H1 (cell line): ENCODE measurements around the gene ANKRD27. TPM values are rescaled to one million over a fixed set of nuclear protein-coding genes. Genes with fewer than 3 reads are reported as not detected.

Experiments
- CTCF ChIA-PET: fragments of 300-600 bp; sonication (Branson Sonifier 250); formaldehyde crosslinking; loops from one replicate; lab custom pipeline; 2021; ENCODE audit not compliant: partially characterized antibody; lab: Charles Lee
- POLR2A ChIA-PET: fragments of 300-600 bp; sonication (Branson Sonifier 250); formaldehyde crosslinking; loops from one replicate; lab custom pipeline; 2021; ENCODE audit warnings: inconsistent platforms; ENCODE audit not compliant: partially characterized antibody; lab: Charles Lee
- DNase-seq, 2 experiments: peaks; one replicate each; pipeline versions ENCODE4 v3.0.0 to v3.0.0-alpha.2; 2010 to 2022; ENCODE audit warnings: low spot score in 2 of 2, low read depth in 1 of 2, mixed read lengths in 1 of 2
- FAIRE-seq: peaks from 2 replicates; lab custom pipeline; 2011; peaks lifted over from hg19 to GRCh38; lab: Jason Lieb, UNC
- H2AFZ ChIP-seq: 2 replicates; pipeline ENCODE4 v1.8.1; 2012; ENCODE audit warnings: low read length, inconsistent platforms
- H2AK5ac ChIP-seq: 2 replicates; pipeline ENCODE4 v1.6.1; 2013; ENCODE audit warnings: low read depth, low read length
- H2BK120ac ChIP-seq: replicated peaks from 2 replicates; pipeline ENCODE3; 2013; ENCODE audit warnings: low read depth, low read length, inconsistent platforms
- H2BK12ac ChIP-seq: 2 replicates; pipeline ENCODE4 v1.6.1; 2013; ENCODE audit warnings: low read depth, low read length
- H2BK15ac ChIP-seq: 2 replicates; pipeline ENCODE4 v1.6.1; 2013; ENCODE audit warnings: low read length
- H2BK20ac ChIP-seq: 2 replicates; pipeline ENCODE4 v1.6.1; 2013; ENCODE audit warnings: low read length
- H2BK5ac ChIP-seq: 2 replicates; pipeline ENCODE4 v1.6.1; 2013; ENCODE audit warnings: low read depth, low read length
- H3K14ac ChIP-seq: 2 replicates; pipeline ENCODE4 v1.6.1; 2013; ENCODE audit warnings: inconsistent platforms; ENCODE audit not compliant: insufficient read length
- H3K18ac ChIP-seq: 2 replicates; pipeline ENCODE4 v1.6.1; 2013; ENCODE audit warnings: low read length; ENCODE audit errors: extremely low read depth
- H3K23ac ChIP-seq: 2 replicates; pipeline ENCODE4 v1.6.1; 2013; ENCODE audit warnings: inconsistent platforms; ENCODE audit not compliant: insufficient read length
- H3K23me2 ChIP-seq: 2 replicates; pipeline ENCODE4 v1.6.1; 2013; ENCODE audit warnings: low read depth, low read length
- H3K27ac ChIP-seq: 2 replicates; pipeline ENCODE4 v1.6.1; 2011; ENCODE audit warnings: low read depth, low read length, inconsistent platforms
- H3K27me3 ChIP-seq, 4 experiments: replicated peaks in 1 of 4; 1 replicate in 1 of 4; 2 replicates in 3 of 4; pipeline versions ENCODE4 v1.6.1 to v1.8.1; 2011 to 2013; ENCODE audit warnings: low read length in 3 of 4, mild to moderate bottlenecking in 3 of 4, inconsistent platforms in 2 of 4, mixed read lengths in 2 of 4, moderate library complexity in 1 of 4; ENCODE audit not compliant: control insufficient read depth in 3 of 4, insufficient read depth in 3 of 4; ENCODE audit errors: extremely low read depth in 1 of 4
- H3K36me3 ChIP-seq, 4 experiments: 2 replicates each; pipeline versions ENCODE4 v1.6.1 to v1.8.1; 2011 to 2013; ENCODE audit warnings: mild to moderate bottlenecking in 4 of 4, low read length in 3 of 4, moderate library complexity in 2 of 4, control low read depth in 1 of 4, inconsistent platforms in 1 of 4; ENCODE audit not compliant: insufficient read depth in 4 of 4, control insufficient read depth in 2 of 4
- H3K4ac ChIP-seq: replicated peaks from 2 replicates; pipeline ENCODE3; 2013; ENCODE audit warnings: low read length, low read depth, mixed read lengths, inconsistent platforms; ENCODE audit not compliant: insufficient read length
- H3K4me1 ChIP-seq, 4 experiments: replicated peaks in 1 of 4; 1 replicate in 1 of 4; 2 replicates in 3 of 4; pipeline versions ENCODE4 v1.6.1 to v1.8.1; 2011 to 2013; ENCODE audit warnings: low read length in 3 of 4, inconsistent platforms in 2 of 4, mixed read lengths in 1 of 4; ENCODE audit not compliant: insufficient read depth in 4 of 4, control insufficient read depth in 3 of 4
- H3K4me2 ChIP-seq, 2 experiments: 2 replicates each; pipeline versions ENCODE4 v1.6.1 to v1.8.1; 2011 to 2013; ENCODE audit warnings: low read depth in 2 of 2, low read length in 2 of 2, control low read depth in 1 of 2, inconsistent platforms in 1 of 2, mild to moderate bottlenecking in 1 of 2; ENCODE audit not compliant: insufficient read depth in 1 of 2
- H3K4me3 ChIP-seq, 4 experiments: fragments of 200-600, 300-600 bp in 1 of 4; sonication (generic), shearing (Covaris generic), sonication (Bioruptor Twin) in 1 of 4; 2 replicates each; pipeline versions ENCODE4 v1.5.1 to v1.8.1; 2011 to 2016; ENCODE audit warnings: low read length in 4 of 4, low read depth in 3 of 4, control low read depth in 2 of 4, inconsistent platforms in 2 of 4, mild to moderate bottlenecking in 2 of 4, mixed read lengths in 1 of 4, moderate library complexity in 1 of 4; ENCODE audit not compliant: insufficient read depth in 2 of 4; ENCODE audit errors: extremely low read depth in 1 of 4
- H3K56ac ChIP-seq: replicated peaks from 2 replicates; pipeline ENCODE3; 2013; ENCODE audit warnings: low read depth, mild to moderate bottlenecking, mixed read lengths, low read length, inconsistent platforms; ENCODE audit not compliant: insufficient read length
- H3K79me1 ChIP-seq: 2 replicates; pipeline ENCODE4 v1.6.1; 2013; ENCODE audit warnings: low read depth, low read length, control low read depth
- H3K79me2 ChIP-seq, 2 experiments: 2 replicates each; pipeline versions ENCODE4 v1.6.1 to v1.8.1; 2012 to 2013; ENCODE audit warnings: low read length in 2 of 2, mild to moderate bottlenecking in 2 of 2, inconsistent platforms in 1 of 2; ENCODE audit not compliant: insufficient read depth in 2 of 2, control insufficient read depth in 1 of 2
- H3K9ac ChIP-seq, 4 experiments: replicated peaks in 1 of 4; 1 replicate in 1 of 4; 2 replicates in 3 of 4; pipeline versions ENCODE4 v1.6.1 to v1.8.1; 2011 to 2013; ENCODE audit warnings: low read depth in 3 of 4, low read length in 3 of 4, control low read depth in 2 of 4, mild to moderate bottlenecking in 2 of 4, moderate library complexity in 2 of 4, inconsistent platforms in 1 of 4; ENCODE audit errors: extremely low read depth in 1 of 4
- H3K9me3 ChIP-seq, 2 experiments: 2 replicates each; pipeline versions ENCODE4 v1.6.1 to v1.8.1; 2012 to 2013; ENCODE audit warnings: mild to moderate bottlenecking in 2 of 2, moderate library complexity in 2 of 2, control low read depth in 1 of 2, inconsistent platforms in 1 of 2, low read depth in 1 of 2, low read length in 1 of 2, mixed read lengths in 1 of 2; ENCODE audit not compliant: insufficient read depth in 2 of 2
- H4K20me1 ChIP-seq, 2 experiments: replicated peaks in 1 of 2; 2 replicates each; pipeline versions ENCODE3 to v1.8.1; 2011 to 2013; ENCODE audit warnings: inconsistent platforms in 2 of 2, low read length in 2 of 2, mild to moderate bottlenecking in 1 of 2; ENCODE audit not compliant: insufficient read depth in 2 of 2, control insufficient read depth in 1 of 2
- H4K5ac ChIP-seq: 2 replicates; pipeline ENCODE4 v1.6.1; 2013; ENCODE audit warnings: low read length, low read depth, mixed read lengths, inconsistent platforms; ENCODE audit not compliant: insufficient read length
- H4K8ac ChIP-seq: 2 replicates; pipeline ENCODE4 v1.8.0; 2013; ENCODE audit warnings: mild to moderate bottlenecking, moderate library complexity, low read length, inconsistent platforms; ENCODE audit not compliant: insufficient read depth; ENCODE audit errors: extremely low read depth
- H4K91ac ChIP-seq: replicated peaks from 2 replicates; pipeline ENCODE3; 2013; ENCODE audit warnings: low read length, mixed read lengths, inconsistent platforms; ENCODE audit not compliant: insufficient read length
- BACH1 ChIP-seq: IDR thresholded peaks from 2 replicates; pipeline ENCODE4 v1.6.1; 2012; ENCODE audit warnings: low read length, improper control_type of control experiment
- BCL11A ChIP-seq, 2 experiments: IDR thresholded peaks; one replicate each; pipeline ENCODE4 v1.6.1; 2011; ENCODE audit warnings: low read depth in 2 of 2, low read length in 2 of 2, mild to moderate bottlenecking in 2 of 2
- CHD2 ChIP-seq: IDR thresholded peaks from 2 replicates; pipeline ENCODE4 v1.6.1; 2012; ENCODE audit warnings: low read length, improper control_type of control experiment
- KDM4A ChIP-seq: IDR thresholded peaks from one replicate; pipeline ENCODE4 v1.7.1; 2012; ENCODE audit warnings: low read depth, mild to moderate bottlenecking, moderate library complexity, low read length, inconsistent platforms; ENCODE audit not compliant: severe bottlenecking
- RBBP5 ChIP-seq: IDR thresholded peaks from 2 replicates; pipeline ENCODE4 v1.7.1; 2012; ENCODE audit warnings: low read depth, mild to moderate bottlenecking, inconsistent platforms, low read length, moderate library complexity, borderline replicate concordance
- SIX5 ChIP-seq: IDR thresholded peaks from 2 replicates; pipeline ENCODE4 v1.6.1; 2011; ENCODE audit warnings: mild to moderate bottlenecking, low read depth, low read length
- SP4 ChIP-seq: IDR thresholded peaks from 2 replicates; pipeline ENCODE4 v1.6.1; 2012; ENCODE audit warnings: low read length, inconsistent platforms
- WGBS, 2 experiments: shearing (Covaris generic) in 1 of 2; methylation state at CpG; one replicate each; pipeline versions ENCODE4 v1.1.6 to v1.1.7; 2013 to 2015; ENCODE audit warnings: low lambda C conversion rate in 2 of 2, mixed read lengths in 2 of 2, inconsistent platforms in 1 of 2, low coverage in 1 of 2, missing lambda C conversion rate in 1 of 2; ENCODE audit not compliant: insufficient replicate concordance in 2 of 2, insufficient coverage in 1 of 2, insufficient read length in 1 of 2; ENCODE audit errors: extremely low coverage in 1 of 2, missing lambda C conversion rate in 1 of 2; 5-methylcytosine and 5-hydroxymethylcytosine counted together
- polyA plus RNA-seq, 7 experiments: library from polyadenylated mRNA; depleted of rRNA in 3 of 7; stranded (reverse) in 5 of 7; unstranded in 2 of 7; fragments of >200 nt in 5 of 7; fragments of 200-250 nt in 2 of 7; gene quantifications; 1 replicate in 5 of 7; 2 replicates in 1 of 7; 4 replicates in 1 of 7; pipeline versions ENCODE4 v1.2.1 to v1.2.3, GENCODE V29; 2011 to 2013; ENCODE audit warnings: missing spikeins in 2 of 7, mixed read lengths in 2 of 7
- total RNA-seq: library from RNA; stranded (reverse); fragmentation: NEBNext Ultra II Directional; extraction: Animal tissue kit (Norgen Biotek cat#: 25700); gene quantifications from 2 replicates; pipeline ENCODE4 v1.2.1, GENCODE V29; 2021
- TF ChIP-seq, protein P1 (sequence below): IDR thresholded peaks from 2 replicates; pipeline ENCODE4 v1.6.1; 2011; ENCODE audit warnings: low read length, improper control_type of control experiment
- TF ChIP-seq, protein P2 (sequence below): IDR thresholded peaks from 2 replicates; pipeline ENCODE4 v1.6.1; 2012; ENCODE audit warnings: low read length, inconsistent platforms

The ANKRD27 gene
- total and polyA plus RNA-seq, 2 of the 8 experiments (the other 6 are each of a cell fraction or from before 2014, with no cell fraction given) = 27.9 to 55.7 TPM

DNA sequence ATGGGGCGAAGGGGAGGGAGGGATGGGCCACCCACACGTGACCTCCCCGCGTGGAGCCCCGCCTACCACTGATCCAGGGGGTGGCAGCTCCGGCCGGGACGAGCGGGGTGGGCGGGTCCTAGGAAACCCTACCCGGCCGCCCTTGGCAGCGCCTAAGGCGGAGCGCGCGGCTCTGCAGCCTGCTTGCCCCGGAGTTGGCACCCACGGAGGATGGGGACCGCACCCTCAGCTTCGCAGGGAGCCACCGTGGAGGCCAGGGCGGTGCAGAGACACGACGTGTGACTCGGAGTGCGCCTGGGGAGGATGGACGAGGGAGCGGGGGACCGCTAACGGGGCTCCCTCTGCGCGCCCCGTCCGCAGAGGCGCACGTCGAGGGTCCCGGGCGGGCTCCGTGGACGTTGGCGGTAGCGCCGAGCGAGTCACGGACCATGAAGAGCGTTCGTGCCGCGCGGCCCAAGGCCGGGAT lies 773 bp upstream of the ANKRD27 start, which contains the start of gene RGS9BP:
RGS9BP (plus strand) TSS at position 129 of the 466 bp plus-strand sequence. CDS start 416 bp downstream, outside the sequence.
- H3K4me2 ChIP-seq = peak within 1 kb of the TSS; percentile 91 to 98
- WGBS, 2 experiments = 7% methylated on average over 36 of the region's 53 CpGs; no CpG with 5 or more reads in 1 of the 2 experiments
- H3K56ac ChIP-seq = peak within 1 kb of the TSS; percentile 69
- peaks cover 13% of the 10 kb centered on the region for H3K79me1 ChIP-seq
- peak within 1 kb of the TSS; percentile 78 for H3K4ac ChIP-seq
- H4K5ac ChIP-seq = no peak within 1 kb of the TSS
- peak within 1 kb of the TSS; percentile 63; the same call in 1 of the 2 replicates for H2AFZ ChIP-seq
- peaks cover 10 to 16% of the 10 kb centered on the region in 2 experiments for H4K20me1 ChIP-seq
- H4K91ac ChIP-seq = no peak within 1 kb of the TSS
- H2BK20ac ChIP-seq = no peak within 1 kb of the TSS
- DNase-seq = peak in 1 of 2 experiments; percentile 78
- H3K4me1 ChIP-seq = peaks cover 8 to 16% (median 11%) of the 10 kb centered on the region in 4 experiments; a peak in 6 of 7 replicates
- H3K18ac ChIP-seq = peak within 1 kb of the TSS; percentile 78
- H2BK5ac ChIP-seq = no peak within 1 kb of the TSS; the same call in 1 of the 2 replicates
- H2BK12ac ChIP-seq = 0 out of 2 replicates have a peak within 1 kb of the TSS, but pooled peaks have one; percentile 17
- peaks cover 20 to 33% (median 26%) of the 10 kb centered on the region in 4 experiments for H3K27me3 ChIP-seq
- H3K27ac ChIP-seq = no peak within 1 kb of the TSS; the same call in 1 of the 2 replicates
- peaks cover 14% of the 10 kb centered on the region; the same call in 1 of the 2 replicates for H3K23me2 ChIP-seq
- peak within 1 kb of the TSS; percentile 82; the same call in 1 of the 2 replicates for H4K8ac ChIP-seq
- H3K14ac ChIP-seq = no peak within 1 kb of the TSS
- ChIA-PET POLR2A (interaction anchor here (0.7 to 2.8 kb wide), 2 partner anchors 16 to 270 kb away, joined by 3 to 12 read pairs; partner anchors contain the start of genes DPY19L3 and NUDT19), CTCF (interaction anchor here (0.6 to 1.1 kb wide), 3 partner anchors 20 to 298 kb away, joined by 3 to 4 read pairs (median 3); no protein-coding TSS in a partner anchor)
- H3K79me2 ChIP-seq = peaks cover 0 to 37% of the 10 kb centered on the region in 2 experiments; a peak in 2 of 4 replicates
- H2BK15ac ChIP-seq = 0 out of 2 replicates have a peak within 1 kb of the TSS, but pooled peaks have one; percentile 88
- no peak within 1 kb of the TSS for H3K23ac ChIP-seq
- peak within 1 kb of the TSS; percentile 69 to 91 (median 83) for H3K4me3 ChIP-seq
- no peak for FAIRE-seq
- no peak within 1 kb of the TSS for H2AK5ac ChIP-seq
- no peak within 1 kb of the TSS for H2BK120ac ChIP-seq
- no peaks in the 10 kb centered on the region; a peak in 1 of 4 replicates for H3K9me3 ChIP-seq
- H3K9ac ChIP-seq = peak within 1 kb of the TSS in 3 of 4 experiments; percentile 33 to 60 (median 56); a peak in 4 of 7 replicates
- peaks cover 0 to 6% (median 0%) of the 10 kb centered on the region in 4 experiments; a peak in 1 of 8 replicates for H3K36me3 ChIP-seq
- no peak for TF ChIP-seq RBBP5
- TF ChIP-seq, protein P1, sequence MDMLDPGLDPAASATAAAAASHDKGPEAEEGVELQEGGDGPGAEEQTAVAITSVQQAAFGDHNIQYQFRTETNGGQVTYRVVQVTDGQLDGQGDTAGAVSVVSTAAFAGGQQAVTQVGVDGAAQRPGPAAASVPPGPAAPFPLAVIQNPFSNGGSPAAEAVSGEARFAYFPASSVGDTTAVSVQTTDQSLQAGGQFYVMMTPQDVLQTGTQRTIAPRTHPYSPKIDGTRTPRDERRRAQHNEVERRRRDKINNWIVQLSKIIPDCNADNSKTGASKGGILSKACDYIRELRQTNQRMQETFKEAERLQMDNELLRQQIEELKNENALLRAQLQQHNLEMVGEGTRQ = peak; percentile 36
- TF ChIP-seq SIX5 = no peak
- TF ChIP-seq BACH1 = no peak; the same call in 1 of the 2 replicates
- no peak for TF ChIP-seq BCL11A (IDR thresholded peaks at IDR 0.05; ENCODE audit: low read depth in 2 of 2, low read length in 2 of 2)
- TF ChIP-seq KDM4A = peak; percentile 39
- no peak for TF ChIP-seq CHD2
- TF ChIP-seq, protein P2, sequence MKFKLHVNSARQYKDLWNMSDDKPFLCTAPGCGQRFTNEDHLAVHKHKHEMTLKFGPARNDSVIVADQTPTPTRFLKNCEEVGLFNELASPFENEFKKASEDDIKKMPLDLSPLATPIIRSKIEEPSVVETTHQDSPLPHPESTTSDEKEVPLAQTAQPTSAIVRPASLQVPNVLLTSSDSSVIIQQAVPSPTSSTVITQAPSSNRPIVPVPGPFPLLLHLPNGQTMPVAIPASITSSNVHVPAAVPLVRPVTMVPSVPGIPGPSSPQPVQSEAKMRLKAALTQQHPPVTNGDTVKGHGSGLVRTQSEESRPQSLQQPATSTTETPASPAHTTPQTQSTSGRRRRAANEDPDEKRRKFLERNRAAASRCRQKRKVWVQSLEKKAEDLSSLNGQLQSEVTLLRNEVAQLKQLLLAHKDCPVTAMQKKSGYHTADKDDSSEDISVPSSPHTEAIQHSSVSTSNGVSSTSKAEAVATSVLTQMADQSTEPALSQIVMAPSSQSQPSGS = no peak
- TF ChIP-seq SP4 = 0 out of 2 replicates have a peak, but pooled peaks have one; percentile 47
